A549 (cell line): ENCODE measurements around the gene CPEB2. TPM values are rescaled to one million over a fixed set of nuclear protein-coding genes. Genes with fewer than 3 reads are reported as not detected.

Experiments used
- ATAC-seq, 2 experiments: fragments of 200-7000 bp in 1 of 2; fragments of >200 bp in 1 of 2; cut with Nextera tagmentation in 1 of 2; cut with Tn5 transposase in 1 of 2; 3 replicates each; pipeline versions ENCODE4 v1.8.0 to v1.9.1; 2018 to 2020; ENCODE audit warnings: mild to moderate bottlenecking in 1 of 2, moderate library complexity in 1 of 2
- CTCF ChIA-PET: fragments of 300-600 bp; sonication (Branson Sonifier 250); formaldehyde crosslinking; extraction: SDS; loops from one replicate; lab custom pipeline; 2021; ENCODE audit warnings: antibody characterized with exemption, inconsistent platforms; lab: Yijun Ruan, JAX
- POLR2A ChIA-PET: fragments of 350-600 bp; formaldehyde crosslinking; extraction: SDS; loops from one replicate; lab custom pipeline; 2021; ENCODE audit warnings: antibody characterized with exemption, inconsistent platforms; lab: Yijun Ruan, JAX
- DNase-seq, 2 experiments: peaks; one replicate each; pipeline versions ENCODE4 v3.0.0 to v3.0.0-alpha.2; 2011 to 2016; ENCODE audit warnings: low read depth in 1 of 2, low spot score in 1 of 2
- FAIRE-seq: peaks from 2 replicates; lab custom pipeline; 2011; peaks lifted over from hg19 to GRCh38; lab: Jason Lieb, UNC
- H3K27ac ChIP-seq, 2 experiments: fragments of >200 bp; sonication (Bioruptor Twin); formaldehyde crosslinking; 3 replicates each; pipeline ENCODE4 v1.5.1; 2016 to 2017
- H3K4me1 ChIP-seq: fragments of >200 bp; sonication (Bioruptor Twin); formaldehyde crosslinking; 3 replicates; pipeline ENCODE4 v1.6.1; 2016
- H3K4me2 ChIP-seq: fragments of >200 bp; sonication (Bioruptor Twin); formaldehyde crosslinking; 3 replicates; pipeline ENCODE4 v1.6.1; 2016
- H3K4me3 ChIP-seq: fragments of >200 bp; sonication (Bioruptor Twin); formaldehyde crosslinking; 3 replicates; pipeline ENCODE4 v1.5.1; 2016
- H3K9me3 ChIP-seq: fragments of >200 bp; sonication (Bioruptor Twin); formaldehyde crosslinking; 3 replicates; pipeline ENCODE4 v1.6.1; 2016
- ATOH8 ChIP-seq: fragments of 250-450 bp; sonication (Bioruptor Pico); IDR thresholded peaks from 2 replicates; pipeline ENCODE4 v1.5.0; 2020; ENCODE audit warnings: low read depth, mild to moderate bottlenecking, moderate library complexity
- BCL3 ChIP-seq: fragments of >200 bp; sonication (Bioruptor Twin); formaldehyde crosslinking; IDR thresholded peaks from 3 replicates; pipeline ENCODE4 v1.6.1; 2016
- CBX2 ChIP-seq: fragments of 200-600 bp; sonication (generic); IDR thresholded peaks from 2 replicates; pipeline ENCODE4 v1.6.1; 2016; ENCODE audit warnings: low read depth, mild to moderate bottlenecking, borderline replicate concordance
- CHD4 ChIP-seq: fragments of 200-600 bp; sonication (generic); IDR thresholded peaks from 2 replicates; pipeline ENCODE4 v1.6.1; 2016; ENCODE audit warnings: antibody characterized with exemption, mild to moderate bottlenecking, borderline replicate concordance
- E2F6 ChIP-seq: IDR thresholded peaks from 2 replicates; pipeline ENCODE4 v1.6.1; 2012; ENCODE audit warnings: low read depth, borderline replicate concordance
- EHF ChIP-seq: fragments of 250-450 bp; sonication (Bioruptor Pico); IDR thresholded peaks from 2 replicates; pipeline ENCODE4 v1.5.0; 2020; ENCODE audit warnings: mild to moderate bottlenecking
- EP300 ChIP-seq, 2 experiments: fragments of >200 bp; sonication (Bioruptor Twin); formaldehyde crosslinking; IDR thresholded peaks; 2 replicates in 1 of 2; 3 replicates in 1 of 2; pipeline ENCODE4 v1.6.1; 2016 to 2017
- FOSB ChIP-seq: fragments of 250-450 bp; sonication (Bioruptor Pico); IDR thresholded peaks from 2 replicates; pipeline ENCODE4 v1.5.0; 2020; ENCODE audit warnings: mild to moderate bottlenecking, moderate library complexity
- FOSL2 ChIP-seq, 2 experiments: fragments of 450-650 bp in 1 of 2; fragments of >200 bp in 1 of 2; sonication (Bioruptor Twin) in 1 of 2; formaldehyde crosslinking; IDR thresholded peaks; 2 replicates each; pipeline versions ENCODE4 v1.5.0 to v1.6.1; 2016 to 2020; ENCODE audit warnings: mild to moderate bottlenecking in 1 of 2, moderate library complexity in 1 of 2
- FOXS1 ChIP-seq: fragments of 250-450 bp; sonication (Bioruptor Pico); IDR thresholded peaks from 2 replicates; pipeline ENCODE4 v1.5.0; 2020; ENCODE audit warnings: mild to moderate bottlenecking, moderate library complexity
- GATA3 ChIP-seq: IDR thresholded peaks from 2 replicates; pipeline ENCODE4 v1.6.1; 2012; ENCODE audit warnings: borderline replicate concordance
- HDAC2 ChIP-seq: fragments of 200-600 bp; sonication (generic); IDR thresholded peaks from 2 replicates; pipeline ENCODE4 v1.6.1; 2016
- HEYL ChIP-seq: fragments of 250-450 bp; sonication (Bioruptor Pico); IDR thresholded peaks from 2 replicates; pipeline ENCODE4 v1.8.0; 2021; ENCODE audit warnings: mild to moderate bottlenecking, moderate library complexity
- HOXA7 ChIP-seq: fragments of 250-450 bp; sonication (Bioruptor Pico); IDR thresholded peaks from 2 replicates; pipeline ENCODE4 v1.5.0; 2020; ENCODE audit warnings: mild to moderate bottlenecking, moderate library complexity
- JUN ChIP-seq, 2 experiments: fragments of >200 bp; sonication (Bioruptor Twin); formaldehyde crosslinking; IDR thresholded peaks; 2 replicates in 1 of 2; 3 replicates in 1 of 2; pipeline ENCODE4 v1.6.1; 2016 to 2017
- JUNB ChIP-seq: fragments of >200 bp; sonication (Bioruptor Twin); formaldehyde crosslinking; IDR thresholded peaks from 2 replicates; pipeline ENCODE4 v1.6.1; 2016
- KDM1A ChIP-seq: fragments of 200-600 bp; sonication (generic); IDR thresholded peaks from 2 replicates; pipeline ENCODE4 v1.6.1; 2016; ENCODE audit warnings: low read depth, mild to moderate bottlenecking
- MAFK ChIP-seq: fragments of 450-650 bp; IDR thresholded peaks from 2 replicates; pipeline ENCODE4 v1.6.1; 2014; ENCODE audit not compliant: partially characterized antibody
- MAX ChIP-seq: IDR thresholded peaks from 2 replicates; pipeline ENCODE4 v1.6.1; 2012
- NPAS2 ChIP-seq: fragments of 250-450 bp; sonication (Bioruptor Pico); IDR thresholded peaks from 2 replicates; pipeline ENCODE4 v1.8.0; 2022; ENCODE audit warnings: mild to moderate bottlenecking, moderate library complexity, borderline replicate concordance
- NR3C1 ChIP-seq: fragments of >200 bp; sonication (Bioruptor Twin); formaldehyde crosslinking; IDR thresholded peaks from 3 replicates; pipeline ENCODE4 v1.6.1; 2017
- PBX3 ChIP-seq: IDR thresholded peaks from 2 replicates; pipeline ENCODE4 v1.6.1; 2012
- PHF8 ChIP-seq: fragments of 200-600 bp; sonication (generic); IDR thresholded peaks from 2 replicates; pipeline ENCODE4 v1.6.1; 2016; ENCODE audit warnings: low read depth, mild to moderate bottlenecking, antibody characterized with exemption, moderate library complexity, borderline replicate concordance
- POLR2A ChIP-seq: IDR thresholded peaks from 2 replicates; pipeline ENCODE4 v1.6.1; 2012; ENCODE audit warnings: mild to moderate bottlenecking, low read length
- RAD21 ChIP-seq, 2 experiments: fragments of >200 bp in 1 of 2; sonication (Bioruptor Twin) in 1 of 2; formaldehyde crosslinking in 1 of 2; IDR thresholded peaks in 1 of 2; conservative IDR thresholded peaks in 1 of 2; 2 replicates in 1 of 2; 3 replicates in 1 of 2; pipeline ENCODE4 v1.6.1; 2012 to 2018; ENCODE audit warnings: inconsistent platforms in 1 of 2
- RARB ChIP-seq: fragments of 250-450 bp; sonication (Bioruptor Pico); IDR thresholded peaks from 2 replicates; pipeline ENCODE4 v1.8.0; 2021; ENCODE audit warnings: mild to moderate bottlenecking, moderate library complexity
- REST ChIP-seq: fragments of 200-600 bp; sonication (generic); IDR thresholded peaks from 2 replicates; pipeline ENCODE4 v1.6.1; 2016; ENCODE audit warnings: antibody characterized with exemption, mild to moderate bottlenecking, moderate library complexity
- RFX5 ChIP-seq: fragments of 450-650 bp; IDR thresholded peaks from 2 replicates; pipeline ENCODE4 v1.7.1; 2014; ENCODE audit warnings: antibody characterized with exemption, mild to moderate bottlenecking, moderate library complexity
- RNF2 ChIP-seq: fragments of 200-600 bp; sonication (generic); IDR thresholded peaks from 2 replicates; pipeline ENCODE4 v1.6.1; 2016; ENCODE audit warnings: low read depth, mild to moderate bottlenecking, antibody characterized with exemption, moderate library complexity, borderline replicate concordance
- SREBF2 ChIP-seq: fragments of 450-650 bp; IDR thresholded peaks from 2 replicates; pipeline ENCODE4 v1.6.1; 2014; ENCODE audit warnings: mild to moderate bottlenecking, moderate library complexity
- TFCP2L1 ChIP-seq: fragments of 250-450 bp; sonication (Bioruptor Pico); IDR thresholded peaks from 2 replicates; pipeline ENCODE4 v1.5.0; 2021; ENCODE audit warnings: mild to moderate bottlenecking
- WGBS: methylation state at CpG from one replicate; pipeline ENCODE4 v1.1.6; 2017; ENCODE audit errors: missing lambda C conversion rate; 5-methylcytosine and 5-hydroxymethylcytosine counted together
- polyA plus RNA-seq, 4 experiments: library from polyadenylated mRNA; depleted of rRNA in 3 of 4; stranded (reverse); fragments of >200 nt; fragmentation: RNase III in 1 of 4; extraction: RNeasy Plus Mini Kit Qiagen cat#74134 plus additional on column Dnase treatment in 1 of 4; gene quantifications; 2 replicates in 3 of 4; 3 replicates in 1 of 4; pipeline ENCODE4 v1.2.3, GENCODE V29; 2011 to 2017

CPEB2 gene
- polyA plus RNA-seq, 2 of the 4 experiments (the other 2 are of a cell fraction) = 16.2 to 16.8 TPM

- H3K4me3 ChIP-seq = peak overlapping the region; percentile 71
- DNase-seq (peak; percentile 24 to 91), ATAC-seq (peak; percentile 64 to 66), FAIRE-seq (no peak)
- TF ChIP-seq CBX2 = no peak
- TF ChIP-seq CHD4 = no peak
- peak; percentile 6 for TF ChIP-seq MAFK
- peak in 1 of 2 experiments; percentile 70; a peak in 3 of 5 replicates for TF ChIP-seq JUN (IDR thresholded peaks at IDR 0.05)
- no peak for TF ChIP-seq E2F6
- TF ChIP-seq PBX3 = no peak
- TF ChIP-seq NPAS2 (CRISPR knock-in tag) = no peak
- TF ChIP-seq TFCP2L1 (CRISPR knock-in tag) = 0 out of 2 replicates have a peak, but pooled peaks have one; percentile 56
- 0 out of 2 replicates have a peak, but pooled peaks have one; percentile 15 for TF ChIP-seq FOSB (CRISPR knock-in tag)
- TF ChIP-seq BCL3 = peak; percentile 19; the same call in 1 of the 3 replicates
- no peak for TF ChIP-seq NR3C1
- TF ChIP-seq ATOH8 = no peak
- no peak for TF ChIP-seq JUNB
- peak; percentile 54; the same call in 1 of the 2 replicates for TF ChIP-seq PHF8
- TF ChIP-seq EP300 (IDR thresholded peaks at IDR 0.05) = no peak
- peak; percentile 46; the same call in 1 of the 2 replicates for TF ChIP-seq GATA3
- peak; percentile 60 for TF ChIP-seq POLR2A
- no peak for TF ChIP-seq HOXA7 (CRISPR knock-in tag)
- no peak; a peak in 1 of 5 replicates for TF ChIP-seq RAD21 (conservative IDR thresholded peaks at IDR 0.05 in 1 of 2, IDR thresholded peaks at IDR 0.05 in 1 of 2)
- no peak for TF ChIP-seq RFX5
- TF ChIP-seq MAX = no peak
- 0 out of 2 replicates have a peak, but pooled peaks have one; percentile 5 for TF ChIP-seq RARB
- ChIA-PET POLR2A (interaction anchor here (0.8 to 1.9 kb wide), 8 partner anchors 10 to 1096 kb away, joined by 3 to 8 read pairs (median 5); no protein-coding TSS in a partner anchor), CTCF (no interaction called here)
- H3K4me2 ChIP-seq = peak overlapping the region; percentile 80
- H3K27ac ChIP-seq = peak overlapping the region; percentile 93 to 100
- no peaks in the 10 kb centered on the region for H3K9me3 ChIP-seq
- 0% methylated on average over 8 of the region's 74 CpGs for WGBS
- peaks cover 15% of the 10 kb centered on the region for H3K4me1 ChIP-seq
Measured at GRCh38 chr4:15002659-15003400, 549 bp downstream of the CPEB2 start.

- 8% methylated on average over 5 of the region's 65 CpGs for WGBS
- peak in 1 of 2 experiments; percentile 20; a peak in 1 of 6 replicates for ATAC-seq
- TF ChIP-seq RNF2 = no peak
- no peak for TF ChIP-seq REST
- no peak for TF ChIP-seq SREBF2
- no peak for TF ChIP-seq EHF
- TF ChIP-seq FOXS1 (CRISPR knock-in tag) = no peak
- TF ChIP-seq HDAC2 = no peak
- TF ChIP-seq RFX5 = no peak
- TF ChIP-seq FOSL2 (IDR thresholded peaks at IDR 0.05) = no peak
- TF ChIP-seq FOSL2 (CRISPR knock-in tag; IDR thresholded peaks at IDR 0.05) = no peak
- no peak for TF ChIP-seq KDM1A
- TF ChIP-seq HEYL (CRISPR knock-in tag) = no peak
Measured at GRCh38 chr4:15003401-15003890, 1.2 kb downstream of the CPEB2 start.

More at GRCh38 chr4:15003401-15003890, 1.2 kb downstream of the CPEB2 start:
- FAIRE-seq (no peak), DNase-seq (no peak)
- Histone ChIP-seq H3K9me3 (no peaks in the 10 kb centered on the region), H3K4me1 (peaks cover 21% of the 10 kb centered on the region), H3K4me3 (peak overlapping the region; percentile 71), H3K4me2 (peak overlapping the region; percentile 80), H3K27ac (peak overlapping the region; percentile 93 to 100)
- CTCF ChIA-PET = no interaction called here
- POLR2A ChIA-PET = interaction anchor here (0.8 to 1.5 kb wide), 7 partner anchors 9 to 1096 kb away, joined by 3 to 8 read pairs (median 5); no protein-coding TSS in a partner anchor
